Measurements from ENCODE around the gene SPPL3. TPM values are rescaled to one million over a fixed set of nuclear protein-coding genes. Genes with fewer than 3 reads are reported as not detected.

The SPPL3 gene
- total and polyA plus RNA-seq, 8 donors, result 44.5 to 76.2 (median 68.1) TPM

- no peak for DNase-seq
- no peaks in the 10 kb centered on the region for H3K27me3 ChIP-seq
These were observed 39.3 kb upstream of the SPPL3 start for GRCh38 chr12:120943482-120943881.

GRCh38 chr12:120941846-120942405 is 37.8 kb upstream of the SPPL3 start:
- no peaks in the 10 kb centered on the region for H3K27me3 ChIP-seq
- H3K4me3 ChIP-seq, result no peak overlapping the region
- ATAC-seq (no peak), DNase-seq (no peak)
- intact Hi-C loops (cut with DNase I), result no loop called here
- H3K36me3 ChIP-seq, result no peaks in the 10 kb centered on the region
- peaks cover 0 to 27% of the 10 kb centered on the region in 2 donors for H3K4me1 ChIP-seq
- TF ChIP-seq CTCF (IDR thresholded peaks at IDR 0.05), result no peak
- H3K27ac ChIP-seq, result no peak overlapping the region
- no peaks in the 10 kb centered on the region for H3K9me3 ChIP-seq

More at GRCh38 chr12:120943482-120943881, 39.3 kb upstream of the SPPL3 start:
- Histone ChIP-seq H3K36me3 (no peaks in the 10 kb centered on the region), H3K27ac (no peak overlapping the region), H3K4me3 (no peak overlapping the region), H3K4me1 (peaks cover 0 to 21% of the 10 kb centered on the region in 2 donors), H3K9me3 (no peaks in the 10 kb centered on the region)
- intact Hi-C loops (cut with DNase I), result no loop called here
- no peak for ATAC-seq
- no peak for TF ChIP-seq CTCF (IDR thresholded peaks at IDR 0.05)

- Histone ChIP-seq H3K4me3 (no peak overlapping the region), H3K9me3 (no peaks in the 10 kb centered on the region), H3K27ac (no peak overlapping the region), H3K36me3 (no peaks in the 10 kb centered on the region), H3K27me3 (no peaks in the 10 kb centered on the region), H3K4me1 (peaks cover 0 to 32% of the 10 kb centered on the region in 2 donors)
- ATAC-seq (no peak), DNase-seq (no peak)
- intact Hi-C loops (cut with DNase I), result no loop called here
- TF ChIP-seq CTCF (IDR thresholded peaks at IDR 0.05), result no peak
These were observed 37.3 kb upstream of the SPPL3 start for GRCh38 chr12:120941412-120941811.

- intact Hi-C loops (cut with DNase I), result no loop called here
- TF ChIP-seq CTCF (IDR thresholded peaks at IDR 0.05), result no peak
- Histone ChIP-seq H3K9me3 (no peaks in the 10 kb centered on the region), H3K27ac (no peak overlapping the region), H3K27me3 (no peaks in the 10 kb centered on the region), H3K4me3 (no peak overlapping the region), H3K36me3 (no peaks in the 10 kb centered on the region), H3K4me1 (peaks cover 0 to 38% of the 10 kb centered on the region in 2 donors)
- peak; percentile 42 for ATAC-seq
- peak in 1 of 4 donors; percentile 50 for DNase-seq
These were observed 36.6 kb upstream of the SPPL3 start for GRCh38 chr12:120940799-120941198.

GRCh38 chr12:120940006-120940405 is 35.8 kb upstream of the SPPL3 start:
- Histone ChIP-seq H3K9me3 (no peaks in the 10 kb centered on the region), H3K36me3 (no peaks in the 10 kb centered on the region), H3K27ac (no peak overlapping the region), H3K27me3 (no peaks in the 10 kb centered on the region), H3K4me1 (peaks cover 0 to 39% of the 10 kb centered on the region in 2 donors), H3K4me3 (no peak overlapping the region)
- DNase-seq (no peak), ATAC-seq (no peak)
- no peak for TF ChIP-seq CTCF (IDR thresholded peaks at IDR 0.05)
- intact Hi-C loops (cut with DNase I), result no loop called here
